Fibroblast of lung (primary cell): ENCODE measurements around the gene CFAP46. TPM values are rescaled to one million over a fixed set of nuclear protein-coding genes. Genes with fewer than 3 reads are reported as not detected.

ENCODE experiments used
- DNase-seq, 2 donors: peaks; one replicate each; pipeline versions ENCODE4 v3.0.0 to v3.0.0-alpha.2; 2010; ENCODE audit warnings: low read depth in 2 of 2
- H2AFZ ChIP-seq: 2 replicates; pipeline ENCODE4 v1.5.1; 2012; ENCODE audit warnings: low read length, control low read depth, inconsistent platforms
- H3K27ac ChIP-seq: 2 replicates; pipeline ENCODE4 v1.5.1; 2011; ENCODE audit warnings: low read length, control low read depth; ENCODE audit not compliant: insufficient read depth
- H3K27me3 ChIP-seq: 2 replicates; pipeline ENCODE4 v1.5.1; 2011; ENCODE audit warnings: mild to moderate bottlenecking, low read length; ENCODE audit not compliant: control insufficient read depth, insufficient read depth
- H3K36me3 ChIP-seq: 2 replicates; pipeline ENCODE4 v1.5.1; 2011; ENCODE audit warnings: low read length; ENCODE audit not compliant: control insufficient read depth, insufficient read depth
- H3K4me1 ChIP-seq: 2 replicates; pipeline ENCODE4 v1.5.1; 2011; ENCODE audit warnings: low read length; ENCODE audit not compliant: control insufficient read depth, insufficient read depth; ENCODE audit errors: extremely low read depth
- H3K4me2 ChIP-seq: 2 replicates; pipeline ENCODE4 v1.5.1; 2011; ENCODE audit warnings: low read length, control low read depth; ENCODE audit not compliant: insufficient read depth; ENCODE audit errors: extremely low read depth
- H3K4me3 ChIP-seq, 4 experiments: fragments of 200-600 bp in 1 of 4; sonication (generic) in 1 of 4; replicated peaks in 1 of 4; 2 replicates each; pipeline ENCODE4 v1.5.1; 2011 to 2016; ENCODE audit warnings: low read length in 4 of 4, low read depth in 3 of 4, mild to moderate bottlenecking in 3 of 4, control low read depth in 2 of 4, inconsistent platforms in 1 of 4, mixed read lengths in 1 of 4; ENCODE audit not compliant: insufficient read depth in 1 of 4; ENCODE audit errors: control extremely low read depth in 1 of 4
- H3K79me2 ChIP-seq: 2 replicates; pipeline ENCODE4 v1.5.1; 2012; ENCODE audit warnings: mild to moderate bottlenecking, low read length, inconsistent platforms; ENCODE audit not compliant: control insufficient read depth, insufficient read depth
- H3K9ac ChIP-seq: 2 replicates; pipeline ENCODE4 v1.5.1; 2011; ENCODE audit warnings: mild to moderate bottlenecking, low read length, control low read depth; ENCODE audit not compliant: insufficient read depth
- H3K9me3 ChIP-seq: 2 replicates; pipeline ENCODE4 v1.5.1; 2012; ENCODE audit warnings: low read depth, low read length; ENCODE audit not compliant: control insufficient read depth, insufficient read depth
- H4K20me1 ChIP-seq: 2 replicates; pipeline ENCODE4 v1.5.1; 2011; ENCODE audit warnings: low read length; ENCODE audit not compliant: control insufficient read depth, insufficient read depth; ENCODE audit errors: extremely low read depth
- EZH2 ChIP-seq: IDR thresholded peaks from 2 replicates; pipeline ENCODE4 v1.5.1; 2012; ENCODE audit warnings: low read length, control low read depth, mild to moderate bottlenecking; ENCODE audit errors: missing control alignments
- polyA plus RNA-seq, 2 donors: library from polyadenylated mRNA; depleted of rRNA in 1 of 2; stranded (reverse) in 1 of 2; unstranded in 1 of 2; fragments of >200 nt; gene quantifications; 2 replicates each; pipeline ENCODE4 v1.2.1, GENCODE V29; 2011 to 2012; ENCODE audit warnings: missing spikeins in 1 of 2
- total RNA-seq: library from RNA; depleted of rRNA; stranded (reverse); fragments of >200 nt; gene quantifications from 2 replicates; pipeline ENCODE4 v1.2.1, GENCODE V29; 2014
- TF ChIP-seq, protein P1 (sequence below), 2 donors: IDR thresholded peaks in 1 of 2; conservative IDR thresholded peaks in 1 of 2; 1 replicate in 1 of 2; 2 replicates in 1 of 2; pipeline ENCODE4 v1.5.1; 2011 to 2012; ENCODE audit warnings: low read length in 2 of 2, control low read depth in 1 of 2, inconsistent platforms in 1 of 2, low read depth in 1 of 2, mild to moderate bottlenecking in 1 of 2

The CFAP46 gene
- total and polyA plus RNA-seq, 2 donors (not counting 1 experiment from before 2014, with no cell fraction given), result 0.25 to 0.66 TPM

- TF ChIP-seq EZH2, result no peak
- TF ChIP-seq, protein P1, sequence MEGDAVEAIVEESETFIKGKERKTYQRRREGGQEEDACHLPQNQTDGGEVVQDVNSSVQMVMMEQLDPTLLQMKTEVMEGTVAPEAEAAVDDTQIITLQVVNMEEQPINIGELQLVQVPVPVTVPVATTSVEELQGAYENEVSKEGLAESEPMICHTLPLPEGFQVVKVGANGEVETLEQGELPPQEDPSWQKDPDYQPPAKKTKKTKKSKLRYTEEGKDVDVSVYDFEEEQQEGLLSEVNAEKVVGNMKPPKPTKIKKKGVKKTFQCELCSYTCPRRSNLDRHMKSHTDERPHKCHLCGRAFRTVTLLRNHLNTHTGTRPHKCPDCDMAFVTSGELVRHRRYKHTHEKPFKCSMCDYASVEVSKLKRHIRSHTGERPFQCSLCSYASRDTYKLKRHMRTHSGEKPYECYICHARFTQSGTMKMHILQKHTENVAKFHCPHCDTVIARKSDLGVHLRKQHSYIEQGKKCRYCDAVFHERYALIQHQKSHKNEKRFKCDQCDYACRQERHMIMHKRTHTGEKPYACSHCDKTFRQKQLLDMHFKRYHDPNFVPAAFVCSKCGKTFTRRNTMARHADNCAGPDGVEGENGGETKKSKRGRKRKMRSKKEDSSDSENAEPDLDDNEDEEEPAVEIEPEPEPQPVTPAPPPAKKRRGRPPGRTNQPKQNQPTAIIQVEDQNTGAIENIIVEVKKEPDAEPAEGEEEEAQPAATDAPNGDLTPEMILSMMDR (conservative IDR thresholded peaks at IDR 0.05 in 1 of 2, IDR thresholded peaks at IDR 0.05 in 1 of 2; ENCODE audit: low read depth in 1 of 2, low read length in 2 of 2), result no peak
- H3K79me2 ChIP-seq, result no peaks in the 10 kb centered on the region
- H3K4me1 ChIP-seq, result no peaks in the 10 kb centered on the region
- no peak overlapping the region for H3K27ac ChIP-seq
- no peaks in the 10 kb centered on the region for H4K20me1 ChIP-seq
- H3K27me3 ChIP-seq, result no peaks in the 10 kb centered on the region
- no peak overlapping the region for H3K4me2 ChIP-seq
- no peak overlapping the region for H3K4me3 ChIP-seq
- DNase-seq, result no peak
- H2AFZ ChIP-seq, result no peak overlapping the region
- H3K36me3 ChIP-seq, result no peaks in the 10 kb centered on the region
- H3K9me3 ChIP-seq, result no peaks in the 10 kb centered on the region
- no peak overlapping the region for H3K9ac ChIP-seq
Observed at GRCh38 chr10:132878730-132879407, 63.5 kb downstream of the CFAP46 start.

- Histone ChIP-seq H3K4me3 (no peak overlapping the region), H3K27me3 (no peaks in the 10 kb centered on the region)
- DNase-seq, result no peak
Observed at GRCh38 chr10:132878091-132878729, 64.2 kb downstream of the CFAP46 start.

GRCh38 chr10:132877473-132877872 is 64.9 kb downstream of the CFAP46 start:
- H4K20me1 ChIP-seq, result no peaks in the 10 kb centered on the region
- no peaks in the 10 kb centered on the region for H3K4me1 ChIP-seq
- no peak overlapping the region for H3K27ac ChIP-seq
- no peak overlapping the region for H3K9ac ChIP-seq
- no peaks in the 10 kb centered on the region for H3K79me2 ChIP-seq
- no peak overlapping the region for H3K4me2 ChIP-seq
- no peaks in the 10 kb centered on the region for H3K9me3 ChIP-seq
- no peaks in the 10 kb centered on the region for H3K36me3 ChIP-seq
- no peak overlapping the region for H3K4me3 ChIP-seq
- no peak for DNase-seq
- TF ChIP-seq EZH2, result no peak
- H3K27me3 ChIP-seq, result no peaks in the 10 kb centered on the region
- no peak overlapping the region for H2AFZ ChIP-seq

More at GRCh38 chr10:132878091-132878729, 64.2 kb downstream of the CFAP46 start:
- Histone ChIP-seq H4K20me1 (no peaks in the 10 kb centered on the region), H2AFZ (no peak overlapping the region), H3K27ac (no peak overlapping the region), H3K79me2 (no peaks in the 10 kb centered on the region), H3K9ac (no peak overlapping the region), H3K36me3 (no peaks in the 10 kb centered on the region), H3K4me1 (no peaks in the 10 kb centered on the region), H3K4me2 (no peak overlapping the region), H3K9me3 (no peaks in the 10 kb centered on the region)
- TF ChIP-seq, protein P1 (conservative IDR thresholded peaks at IDR 0.05 in 1 of 2, IDR thresholded peaks at IDR 0.05 in 1 of 2; ENCODE audit: low read depth in 1 of 2, low read length in 2 of 2), result no peak
- no peak for TF ChIP-seq EZH2
